Uterus (tissue), 2 donors: ENCODE data around the gene USP12.

Source experiments
- CTCF ChIP-seq, 4 experiments: fragments of 200-600 bp in 2 of 4; fragments of 450-650 bp in 2 of 4; sonication (generic) in 2 of 4; IDR thresholded peaks; one replicate each; pipeline ENCODE4 v1.5.1; 2016 to 2019; ENCODE audit warnings: antibody characterized with exemption in 4 of 4, mild to moderate bottlenecking in 2 of 4, moderate library complexity in 1 of 4
- POLR2A ChIP-seq, 2 donors: fragments of 450-650 bp; IDR thresholded peaks; one replicate each; pipeline ENCODE4 v1.6.1; 2016; ENCODE audit warnings: antibody characterized with exemption in 2 of 2, mild to moderate bottlenecking in 1 of 2, moderate library complexity in 1 of 2

- no peak for TF ChIP-seq POLR2A (IDR thresholded peaks at IDR 0.05)
- TF ChIP-seq CTCF (IDR thresholded peaks at IDR 0.05) = no peak
Observed at GRCh38 chr13:27034678-27035111, 136.9 kb downstream of the USP12 start.
